ENCODE results near the gene FCAMR.

- TF ChIP-seq CTCF (optimal IDR thresholded peaks at IDR 0.05 in 1 of 3, IDR thresholded peaks at IDR 0.05 in 1 of 3, conservative IDR thresholded peaks at IDR 0.05 in 1 of 3; ENCODE audit: extremely low read depth in 1 of 3, insufficient read depth in 2 of 3, low read length in 3 of 3) (no peak), EZH2 (IDR thresholded peaks at IDR 0.05; ENCODE audit: low read length) (no peak)
These were observed 48.9 kb upstream of the FCAMR start for GRCh38 chr1:207019161-207019560.

Measured in keratinocyte (primary cell).